ENCODE measurements around the gene TXNDC2.

DNA sequence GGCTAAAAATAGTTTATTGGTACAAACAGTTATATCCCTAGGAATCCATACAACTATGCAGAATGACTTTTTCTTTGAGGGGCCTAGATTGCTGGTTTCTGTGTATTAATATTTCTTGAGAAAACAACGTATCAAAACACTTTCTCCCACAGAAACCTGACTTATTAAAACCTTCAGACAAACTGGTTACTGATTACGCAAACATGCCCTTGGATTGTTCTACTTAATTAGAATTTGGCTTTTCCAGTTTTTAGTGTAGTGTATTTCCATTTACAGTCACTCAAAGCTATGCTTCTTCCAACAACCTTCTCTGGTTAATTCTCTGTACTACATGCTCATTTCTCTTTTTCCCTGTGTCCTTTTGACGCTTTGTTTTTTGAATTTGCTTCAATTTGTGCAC is 48.1 kb downstream of the TXNDC2 start:
- TF ChIP-seq NCOA2 (IDR thresholded peaks at IDR 0.05; ENCODE audit: partially characterized antibody in 2 of 2) (no peak), FOXJ3 (CRISPR knock-in tag; IDR thresholded peaks at IDR 0.05) (no peak), TAF1 (IDR thresholded peaks at IDR 0.05; ENCODE audit: control insufficient read depth, extremely low read depth, insufficient read depth, low read length, severe bottlenecking) (no peak), TEAD4 (IDR thresholded peaks at IDR 0.05; ENCODE audit: low read length) (no peak), TEAD4 (CRISPR knock-in tag; IDR thresholded peaks at IDR 0.05; ENCODE audit: borderline replicate concordance) (no peak), ZNF239 (CRISPR knock-in tag; IDR thresholded peaks at IDR 0.05) (no peak), ETV6 (IDR thresholded peaks at IDR 0.05; ENCODE audit: borderline replicate concordance in 1 of 2, low read depth in 2 of 2, low read length in 1 of 2) (no peak), ETV6 (CRISPR knock-in tag; IDR thresholded peaks at IDR 0.05; ENCODE audit: borderline replicate concordance) (no peak), CHD2 (IDR thresholded peaks at IDR 0.05; ENCODE audit: low read depth, low read length) (no peak), SAFB2 (IDR thresholded peaks at IDR 0.05; ENCODE audit: borderline replicate concordance, low read depth, low read length, severe bottlenecking) (no peak)
- TF ChIP-seq, protein P1, sequence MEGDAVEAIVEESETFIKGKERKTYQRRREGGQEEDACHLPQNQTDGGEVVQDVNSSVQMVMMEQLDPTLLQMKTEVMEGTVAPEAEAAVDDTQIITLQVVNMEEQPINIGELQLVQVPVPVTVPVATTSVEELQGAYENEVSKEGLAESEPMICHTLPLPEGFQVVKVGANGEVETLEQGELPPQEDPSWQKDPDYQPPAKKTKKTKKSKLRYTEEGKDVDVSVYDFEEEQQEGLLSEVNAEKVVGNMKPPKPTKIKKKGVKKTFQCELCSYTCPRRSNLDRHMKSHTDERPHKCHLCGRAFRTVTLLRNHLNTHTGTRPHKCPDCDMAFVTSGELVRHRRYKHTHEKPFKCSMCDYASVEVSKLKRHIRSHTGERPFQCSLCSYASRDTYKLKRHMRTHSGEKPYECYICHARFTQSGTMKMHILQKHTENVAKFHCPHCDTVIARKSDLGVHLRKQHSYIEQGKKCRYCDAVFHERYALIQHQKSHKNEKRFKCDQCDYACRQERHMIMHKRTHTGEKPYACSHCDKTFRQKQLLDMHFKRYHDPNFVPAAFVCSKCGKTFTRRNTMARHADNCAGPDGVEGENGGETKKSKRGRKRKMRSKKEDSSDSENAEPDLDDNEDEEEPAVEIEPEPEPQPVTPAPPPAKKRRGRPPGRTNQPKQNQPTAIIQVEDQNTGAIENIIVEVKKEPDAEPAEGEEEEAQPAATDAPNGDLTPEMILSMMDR (IDR thresholded peaks at IDR 0.05 in 2 of 3, conservative IDR thresholded peaks at IDR 0.05 in 1 of 3; ENCODE audit: insufficient read depth in 2 of 3, low read depth in 1 of 3, low read length in 3 of 3) = no peak

Measured in K562 (cell line).